ENCODE results near the gene FARP2.

GRCh38 chr2:241351640-241352031 is 4.4 kb upstream of the FARP2 start:
- TF ChIP-seq CTCF (IDR thresholded peaks at IDR 0.05) (no peak), POLR2AphosphoS5 (IDR thresholded peaks at IDR 0.05) (no peak), POLR2A (IDR thresholded peaks at IDR 0.05; ENCODE audit: low read depth) (no peak), EP300 (IDR thresholded peaks at IDR 0.05) (no peak)

All from esophagus muscularis mucosa (tissue), 4 donors.